ENCODE results near the gene OSBPL5. TPM values are rescaled to one million over a fixed set of nuclear protein-coding genes. Genes with fewer than 3 reads are reported as not detected.
"Not testable (repeated sequence)": the region's sequence is repeated elsewhere in the genome, so short reads cannot be mapped to it uniquely, and the experiment has no call there.

The OSBPL5 gene
- total RNA-seq, 1 donor from 2014 or later: 55.2 TPM

DNA sequence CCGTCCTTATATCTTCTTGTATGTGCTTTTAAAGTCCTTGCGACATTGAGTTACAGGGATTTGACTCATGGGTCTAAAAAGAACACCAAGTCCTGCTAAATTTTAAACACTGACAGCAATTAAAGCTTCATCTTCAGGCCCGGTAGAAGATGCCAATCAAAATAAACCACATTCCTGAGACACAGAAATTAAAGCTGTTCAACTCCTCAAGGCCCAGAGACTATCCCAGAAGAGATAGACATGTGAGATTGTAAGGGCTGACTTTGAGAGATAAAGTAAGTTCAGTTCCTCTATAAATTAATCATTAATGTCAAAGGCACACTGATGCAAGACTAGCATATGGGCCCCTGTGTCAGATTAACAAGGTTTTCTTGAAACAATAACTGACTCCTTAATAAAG, 49.8 kb downstream of the OSBPL5 start:
- Mint-ChIP-seq H3K9me3 (ENCODE audit: unreplicated experiment) (peaks cover 4% of the 10 kb centered on the region), H3K4me3 (ENCODE audit: unreplicated experiment) (peak overlapping the region; percentile 50), H3K4me1 (ENCODE audit: unreplicated experiment) (no peaks in the 10 kb centered on the region), H3K36me3 (ENCODE audit: low read depth, unreplicated experiment) (peaks cover 57% of the 10 kb centered on the region), H3K27me3 (ENCODE audit: unreplicated experiment) (peaks cover 2% of the 10 kb centered on the region), H3K27ac (ENCODE audit: unreplicated experiment) (no peak overlapping the region)
- TF ChIP-seq, protein P1, sequence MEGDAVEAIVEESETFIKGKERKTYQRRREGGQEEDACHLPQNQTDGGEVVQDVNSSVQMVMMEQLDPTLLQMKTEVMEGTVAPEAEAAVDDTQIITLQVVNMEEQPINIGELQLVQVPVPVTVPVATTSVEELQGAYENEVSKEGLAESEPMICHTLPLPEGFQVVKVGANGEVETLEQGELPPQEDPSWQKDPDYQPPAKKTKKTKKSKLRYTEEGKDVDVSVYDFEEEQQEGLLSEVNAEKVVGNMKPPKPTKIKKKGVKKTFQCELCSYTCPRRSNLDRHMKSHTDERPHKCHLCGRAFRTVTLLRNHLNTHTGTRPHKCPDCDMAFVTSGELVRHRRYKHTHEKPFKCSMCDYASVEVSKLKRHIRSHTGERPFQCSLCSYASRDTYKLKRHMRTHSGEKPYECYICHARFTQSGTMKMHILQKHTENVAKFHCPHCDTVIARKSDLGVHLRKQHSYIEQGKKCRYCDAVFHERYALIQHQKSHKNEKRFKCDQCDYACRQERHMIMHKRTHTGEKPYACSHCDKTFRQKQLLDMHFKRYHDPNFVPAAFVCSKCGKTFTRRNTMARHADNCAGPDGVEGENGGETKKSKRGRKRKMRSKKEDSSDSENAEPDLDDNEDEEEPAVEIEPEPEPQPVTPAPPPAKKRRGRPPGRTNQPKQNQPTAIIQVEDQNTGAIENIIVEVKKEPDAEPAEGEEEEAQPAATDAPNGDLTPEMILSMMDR (IDR thresholded peaks at IDR 0.05; ENCODE audit: unreplicated experiment): no peak
- no peak for DNase-seq (ENCODE audit: low spot score)

GRCh38 chr11:3113661-3114060, 51.4 kb downstream of the OSBPL5 start:
- H3K27ac Mint-ChIP-seq (ENCODE audit: unreplicated experiment); H3K9me3 Mint-ChIP-seq (ENCODE audit: unreplicated experiment): not testable (repeated sequence)
- H3K36me3 Mint-ChIP-seq (ENCODE audit: low read depth, unreplicated experiment): peaks cover 60% of the 10 kb centered on the region

GRCh38 chr11:3111919-3112690, 53.0 kb downstream of the OSBPL5 start:
- H3K27ac Mint-ChIP-seq (ENCODE audit: unreplicated experiment): no peak overlapping the region
- DNase-seq (ENCODE audit: low spot score): no peak
- TF ChIP-seq, protein P1 (IDR thresholded peaks at IDR 0.05; ENCODE audit: unreplicated experiment): no peak
- peaks cover 4% of the 10 kb centered on the region for H3K9me3 Mint-ChIP-seq (ENCODE audit: unreplicated experiment)
- H3K27me3 Mint-ChIP-seq (ENCODE audit: unreplicated experiment): peaks cover 2% of the 10 kb centered on the region
- H3K36me3 Mint-ChIP-seq (ENCODE audit: low read depth, unreplicated experiment): peaks cover 53% of the 10 kb centered on the region
- H3K4me3 Mint-ChIP-seq (ENCODE audit: unreplicated experiment): peak overlapping the region; percentile 69
- no peaks in the 10 kb centered on the region for H3K4me1 Mint-ChIP-seq (ENCODE audit: unreplicated experiment)

More at GRCh38 chr11:3113661-3114060, 51.4 kb downstream of the OSBPL5 start:
- H3K4me3 Mint-ChIP-seq (ENCODE audit: unreplicated experiment); H3K27me3 Mint-ChIP-seq (ENCODE audit: unreplicated experiment); DNase-seq (ENCODE audit: low spot score); H3K4me1 Mint-ChIP-seq (ENCODE audit: unreplicated experiment): not testable (repeated sequence)

DNA sequence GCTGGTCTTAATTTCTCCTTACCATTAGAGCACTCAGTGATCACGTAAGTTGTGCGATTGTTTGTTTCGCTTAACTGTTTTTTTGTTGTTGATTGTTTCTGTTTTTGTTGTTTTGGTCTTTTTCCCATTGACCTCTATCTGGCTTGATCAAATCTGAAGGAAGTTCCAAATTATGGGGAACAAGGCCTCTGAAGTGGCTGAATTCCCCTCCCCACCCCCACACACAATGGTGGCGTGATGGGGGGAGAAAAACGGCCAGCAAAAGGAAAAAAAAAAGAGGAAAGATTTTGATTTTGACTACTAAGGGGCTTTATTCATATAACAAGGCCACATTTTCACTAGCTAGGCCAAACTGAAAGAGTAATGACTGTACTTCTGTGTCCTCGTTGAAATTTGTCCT, 53.6 kb downstream of the OSBPL5 start:
- Mint-ChIP-seq H3K36me3 (ENCODE audit: low read depth, unreplicated experiment) (peaks cover 55% of the 10 kb centered on the region), H3K4me1 (ENCODE audit: unreplicated experiment) (no peaks in the 10 kb centered on the region), H3K27ac (ENCODE audit: unreplicated experiment) (no peak overlapping the region), H3K27me3 (ENCODE audit: unreplicated experiment) (peaks cover 4% of the 10 kb centered on the region), H3K9me3 (ENCODE audit: unreplicated experiment) (peaks cover 4% of the 10 kb centered on the region), H3K4me3 (ENCODE audit: unreplicated experiment) (peak overlapping the region; percentile 71)
- TF ChIP-seq, protein P1 (IDR thresholded peaks at IDR 0.05; ENCODE audit: unreplicated experiment): no peak
- DNase-seq (ENCODE audit: low spot score): no peak

GRCh38 chr11:3109921-3110706, 55.0 kb downstream of the OSBPL5 start:
- peaks cover 48% of the 10 kb centered on the region for H3K36me3 Mint-ChIP-seq (ENCODE audit: low read depth, unreplicated experiment)
- no peak overlapping the region for H3K27ac Mint-ChIP-seq (ENCODE audit: unreplicated experiment)
- H3K4me3 Mint-ChIP-seq (ENCODE audit: unreplicated experiment): no peak overlapping the region
- DNase-seq (ENCODE audit: low spot score): peak; percentile 51
- H3K27me3 Mint-ChIP-seq (ENCODE audit: unreplicated experiment): peaks cover 11% of the 10 kb centered on the region
- H3K9me3 Mint-ChIP-seq (ENCODE audit: unreplicated experiment): peaks cover 4% of the 10 kb centered on the region
- TF ChIP-seq, protein P1 (IDR thresholded peaks at IDR 0.05; ENCODE audit: unreplicated experiment): peak; percentile 59
- H3K4me1 Mint-ChIP-seq (ENCODE audit: unreplicated experiment): no peaks in the 10 kb centered on the region

All from endothelial cell (in vitro differentiated cells).